Mucosa of descending colon (tissue), 3 donors: ENCODE data around the gene BTG2. TPM values are rescaled to one million over a fixed set of nuclear protein-coding genes. Genes with fewer than 3 reads are reported as not detected.
A peak's percentile ranks its signal among the peaks of the same experiment; 100 is the strongest.
"Not testable (repeated sequence)": the region's sequence is repeated elsewhere in the genome, so short reads cannot be mapped to it uniquely, and the experiment has no call there.

Experiments used
- ATAC-seq: fragments of 200-7000 bp; cut with Tn5 transposase; one replicate; pipeline ENCODE4 v1.9.1; 2020; ENCODE audit warnings: mild to moderate bottlenecking, moderate library complexity
- DNase-seq, 3 donors: peaks; one replicate each; pipeline ENCODE4 v3.0.0-alpha.2; 2020
- H3K36me3 ChIP-seq: fragments of 200-600 bp; one replicate; pipeline ENCODE4 v1.8.0; 2021; ENCODE audit warnings: low read depth, mild to moderate bottlenecking
- H3K4me1 ChIP-seq: fragments of 200-600 bp; one replicate; pipeline ENCODE4 v1.8.0; 2021; ENCODE audit warnings: low read depth, mild to moderate bottlenecking
- H3K4me3 ChIP-seq: fragments of 200-600 bp; one replicate; pipeline ENCODE4 v1.8.0; 2021; ENCODE audit warnings: mild to moderate bottlenecking
- H3K9me3 ChIP-seq: fragments of 200-600 bp; one replicate; pipeline ENCODE4 v1.8.0; 2021; ENCODE audit warnings: mild to moderate bottlenecking
- intact Hi-C, 2 donors: fragments of 100-400 bp; cut with DNase I in 1 of 2; cut with micrococcal nuclease in 1 of 2; formaldehyde crosslinking; loops; one replicate each; pipeline versions ENCODE4 v1.11.0 to v1.11.1; 2022; cut with DNase I, micrococcal nuclease
- total RNA-seq, 3 donors: library from RNA; stranded (reverse); fragmentation: NEBNext Ultra II Directional in 2 of 3; extraction: Animal tissue kit (Norgen Biotek cat#: 25700) in 2 of 3; gene quantifications; one replicate each; pipeline versions ENCODE4 v1.2.1 to v1.2.4, GENCODE V29; 2021 to 2023
- TF ChIP-seq, protein P1 (sequence below): fragments of 200-600 bp; IDR thresholded peaks from one replicate; pipeline ENCODE4 v1.8.0; 2022; ENCODE audit warnings: antibody characterized with exemption, mild to moderate bottlenecking
- donor health status: DM: no; HTN: no; CAD: no; lungs with moderate emphysema.
- donor health status: DM: no; HTN: no; CAD: no.
- donor health status: DM: no; HTN: yes; CAD: no.

Gene BTG2
- total RNA-seq, 3 donors from 2014 or later: 65.7 to 406 (median 69.1) TPM

DNA sequence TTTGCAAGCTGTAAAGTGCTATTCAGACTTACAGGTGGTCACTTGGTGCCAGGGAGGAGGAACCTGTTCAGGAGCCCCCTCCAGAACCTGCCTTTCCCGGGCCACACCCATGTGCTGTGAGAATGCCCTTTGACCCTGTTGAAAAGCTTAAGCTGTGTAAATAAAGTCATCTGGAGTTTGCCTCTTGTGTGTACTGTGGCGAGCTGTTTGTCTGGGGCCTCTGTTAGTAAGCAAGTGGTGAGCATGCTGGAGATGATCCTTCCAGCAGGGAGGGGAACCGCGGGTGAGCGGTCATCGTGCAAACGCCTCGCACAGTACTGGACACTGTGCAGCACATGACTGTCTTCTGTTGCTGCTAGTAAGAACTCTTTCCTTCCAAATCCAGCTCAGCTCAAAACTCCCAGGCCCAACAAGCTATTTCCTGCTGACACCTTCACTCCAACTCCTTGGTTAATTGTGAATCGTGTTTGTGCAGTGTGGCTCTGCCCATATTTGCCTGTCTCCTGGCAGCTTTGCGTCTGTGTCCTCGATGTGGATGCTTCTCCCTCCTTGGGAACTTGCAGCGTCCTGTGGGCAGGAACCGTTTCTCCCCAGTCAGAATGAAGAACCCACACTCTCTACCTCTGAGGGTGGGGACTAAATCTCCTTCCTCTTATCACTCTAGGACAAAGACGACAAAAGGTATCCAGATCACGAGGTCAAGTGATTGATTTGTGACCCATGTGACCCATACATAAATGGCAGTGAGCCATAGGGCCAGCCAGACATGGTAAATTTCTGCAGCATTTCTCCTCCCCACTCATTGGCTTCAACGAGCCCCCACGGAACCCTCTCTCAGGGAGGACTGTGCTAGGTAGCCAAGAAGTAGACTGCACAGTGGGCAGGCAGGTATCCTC, 13.9 kb upstream of the BTG2 start:
- ATAC-seq: peak; percentile 53
- TF ChIP-seq, protein P1, sequence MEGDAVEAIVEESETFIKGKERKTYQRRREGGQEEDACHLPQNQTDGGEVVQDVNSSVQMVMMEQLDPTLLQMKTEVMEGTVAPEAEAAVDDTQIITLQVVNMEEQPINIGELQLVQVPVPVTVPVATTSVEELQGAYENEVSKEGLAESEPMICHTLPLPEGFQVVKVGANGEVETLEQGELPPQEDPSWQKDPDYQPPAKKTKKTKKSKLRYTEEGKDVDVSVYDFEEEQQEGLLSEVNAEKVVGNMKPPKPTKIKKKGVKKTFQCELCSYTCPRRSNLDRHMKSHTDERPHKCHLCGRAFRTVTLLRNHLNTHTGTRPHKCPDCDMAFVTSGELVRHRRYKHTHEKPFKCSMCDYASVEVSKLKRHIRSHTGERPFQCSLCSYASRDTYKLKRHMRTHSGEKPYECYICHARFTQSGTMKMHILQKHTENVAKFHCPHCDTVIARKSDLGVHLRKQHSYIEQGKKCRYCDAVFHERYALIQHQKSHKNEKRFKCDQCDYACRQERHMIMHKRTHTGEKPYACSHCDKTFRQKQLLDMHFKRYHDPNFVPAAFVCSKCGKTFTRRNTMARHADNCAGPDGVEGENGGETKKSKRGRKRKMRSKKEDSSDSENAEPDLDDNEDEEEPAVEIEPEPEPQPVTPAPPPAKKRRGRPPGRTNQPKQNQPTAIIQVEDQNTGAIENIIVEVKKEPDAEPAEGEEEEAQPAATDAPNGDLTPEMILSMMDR: no peak
- peaks cover 51% of the 10 kb centered on the region for H3K4me1 ChIP-seq
- H3K4me3 ChIP-seq: no peak overlapping the region
- peak; percentile 72 to 86 (median 76) for DNase-seq
- no peaks in the 10 kb centered on the region for H3K9me3 ChIP-seq
- H3K36me3 ChIP-seq: no peaks in the 10 kb centered on the region
- intact Hi-C loops: no loop called here

DNA sequence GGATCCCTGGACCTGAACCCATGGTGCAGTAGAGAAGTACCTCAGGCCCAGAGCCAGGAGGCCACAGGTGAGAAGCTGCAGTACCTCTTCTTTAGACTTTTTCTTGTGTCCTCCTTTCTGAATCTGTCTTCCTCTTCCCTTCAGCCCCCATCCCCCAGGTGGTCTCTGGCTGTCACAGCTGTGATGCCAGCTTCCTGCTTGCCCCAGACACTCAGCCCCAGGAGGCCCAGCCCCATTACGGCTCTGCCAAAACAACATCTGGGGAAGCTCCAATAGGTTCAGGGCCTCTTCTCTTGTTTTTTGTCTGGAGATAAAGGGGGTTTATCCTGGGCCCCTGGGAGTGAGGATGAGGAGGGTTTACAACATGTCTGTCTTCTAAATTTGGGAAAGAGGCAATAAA, 9.5 kb upstream of the BTG2 start:
- H3K36me3 ChIP-seq: no peaks in the 10 kb centered on the region
- no peak for ATAC-seq
- intact Hi-C loops: no loop called here
- no peak for DNase-seq
- no peak overlapping the region for H3K4me3 ChIP-seq
- no peaks in the 10 kb centered on the region for H3K9me3 ChIP-seq
- H3K4me1 ChIP-seq: peaks cover 15% of the 10 kb centered on the region
- TF ChIP-seq, protein P1: no peak

DNA sequence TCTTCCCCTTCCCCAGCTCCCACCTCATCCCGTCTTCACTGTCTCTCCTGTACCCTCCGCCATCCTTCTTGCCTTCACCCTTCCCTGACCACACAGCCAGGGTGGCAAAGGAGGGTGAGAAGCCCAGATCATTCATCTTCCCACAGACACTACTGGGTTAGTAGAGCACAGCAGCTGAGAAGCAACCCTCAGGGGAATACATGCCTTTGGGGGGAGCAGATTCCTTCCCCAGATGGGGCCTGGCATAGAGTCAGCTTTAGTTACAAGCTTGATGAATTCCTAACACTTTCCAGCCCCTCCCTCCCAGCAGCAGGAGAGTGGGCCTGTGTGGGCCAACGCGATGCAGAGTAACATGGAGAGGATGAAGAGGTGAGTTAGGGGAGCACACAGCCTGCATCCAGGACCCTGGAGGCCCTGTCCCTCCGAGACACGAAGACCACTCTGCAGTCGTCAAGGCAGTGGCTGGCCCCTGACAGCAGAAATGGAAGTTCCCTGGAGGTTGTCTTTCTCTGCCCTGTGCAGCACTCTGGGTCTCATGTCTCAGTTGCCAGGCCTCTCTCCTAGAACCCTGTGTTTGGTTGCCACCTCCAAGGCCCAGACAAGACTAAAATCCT, 8.8 kb upstream of the BTG2 start:
- no peak for DNase-seq
- no peaks in the 10 kb centered on the region for H3K9me3 ChIP-seq
- TF ChIP-seq, protein P1: no peak
- H3K4me1 ChIP-seq: peaks cover 7% of the 10 kb centered on the region
- no peaks in the 10 kb centered on the region for H3K36me3 ChIP-seq
- ATAC-seq: no peak
- H3K4me3 ChIP-seq: no peak overlapping the region
- intact Hi-C loops: no loop called here

DNA sequence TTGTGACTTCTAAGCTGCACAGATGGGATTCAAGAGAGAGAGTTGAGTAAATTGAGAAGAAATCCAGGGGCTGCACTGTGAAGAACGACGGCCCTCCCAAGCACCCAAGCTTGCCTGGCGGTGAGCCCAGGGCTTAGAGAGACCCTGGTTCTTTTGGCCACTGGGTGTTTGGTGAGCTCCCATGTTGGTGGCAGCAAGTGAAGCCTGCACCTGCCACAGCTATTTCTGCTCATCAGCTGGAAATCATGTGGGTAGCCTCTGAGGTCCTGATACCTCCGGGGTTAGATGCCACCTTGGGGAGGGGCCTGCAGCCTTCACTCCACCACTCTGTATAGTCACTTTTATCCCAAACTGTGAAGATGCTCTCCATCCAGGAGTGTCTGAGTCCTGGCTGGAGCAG, 6.2 kb upstream of the BTG2 start:
- Histone ChIP-seq H3K9me3 (no peaks in the 10 kb centered on the region), H3K4me1 (peaks cover 4% of the 10 kb centered on the region), H3K4me3 (no peak overlapping the region), H3K36me3 (no peaks in the 10 kb centered on the region)
- peak; percentile 52 for ATAC-seq
- intact Hi-C loops: no loop called here
- TF ChIP-seq, protein P1: no peak
- no peak for DNase-seq

DNA sequence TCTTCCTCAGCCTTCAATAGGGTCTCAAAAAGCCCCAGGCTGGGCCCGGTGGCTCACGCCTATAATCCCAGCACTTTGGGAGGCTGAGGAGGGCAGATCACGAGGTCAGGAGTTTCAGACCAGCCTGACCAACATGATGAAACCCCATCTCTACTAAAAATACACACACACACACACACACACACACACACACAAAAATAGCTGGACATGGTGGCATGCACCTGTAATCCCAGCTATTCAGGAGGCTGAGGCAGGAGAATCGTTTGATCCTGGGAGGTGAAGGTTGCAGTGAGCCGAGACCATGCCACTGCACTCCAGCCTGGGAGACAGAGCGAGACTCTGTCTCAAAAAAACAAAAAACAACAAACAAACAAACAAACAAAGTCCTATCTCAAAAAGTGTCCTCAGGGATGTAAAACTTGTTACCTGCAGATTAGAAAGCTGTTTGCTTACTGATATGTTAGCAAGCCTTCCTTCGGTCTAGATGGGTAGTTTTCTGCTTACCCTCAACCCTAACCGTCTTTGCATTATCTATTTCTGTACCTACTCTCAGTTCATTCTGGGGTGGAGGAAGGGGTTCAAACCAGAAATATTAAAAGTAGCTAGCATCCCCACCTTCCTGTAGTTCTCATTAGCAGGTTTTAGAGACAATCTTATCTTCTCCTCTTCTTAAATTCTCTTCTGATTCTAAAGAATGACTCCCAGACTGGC, 5.4 kb upstream of the BTG2 start:
- DNase-seq, H3K9me3 ChIP-seq, H3K4me3 ChIP-seq, intact Hi-C loops, H3K4me1 ChIP-seq, H3K36me3 ChIP-seq, ATAC-seq: not testable (repeated sequence)
